ENCODE measurements around the gene ACOX3. TPM values are rescaled to one million over a fixed set of nuclear protein-coding genes. Genes with fewer than 3 reads are reported as not detected.
A peak's percentile ranks its signal among the peaks of the same experiment; 100 is the strongest.

Gene ACOX3
- total RNA-seq, 1 donor = 26.9 TPM

DNA sequence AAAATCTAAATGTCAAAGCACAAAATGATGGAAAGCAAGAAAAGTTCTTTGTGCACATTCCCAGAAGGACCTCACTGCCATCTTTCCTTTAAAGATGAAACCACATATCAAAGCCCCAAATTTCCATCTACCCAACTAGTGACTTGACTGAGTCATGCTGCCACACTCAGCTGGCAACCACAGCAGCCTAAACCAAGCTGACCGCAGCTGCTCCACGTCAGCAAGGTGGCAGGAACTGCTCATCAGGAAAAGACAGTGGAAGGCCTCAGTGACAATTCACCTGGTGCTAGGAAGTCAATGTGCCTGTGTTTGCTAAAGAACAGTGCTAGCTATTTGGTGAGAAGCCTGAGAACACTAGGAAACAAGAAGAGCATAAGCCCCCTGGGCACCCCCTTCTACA lies 26.1 kb downstream of the ACOX3 start:
- no peak for DNase-seq (ENCODE audit: low read depth)
- TF ChIP-seq, protein P1, sequence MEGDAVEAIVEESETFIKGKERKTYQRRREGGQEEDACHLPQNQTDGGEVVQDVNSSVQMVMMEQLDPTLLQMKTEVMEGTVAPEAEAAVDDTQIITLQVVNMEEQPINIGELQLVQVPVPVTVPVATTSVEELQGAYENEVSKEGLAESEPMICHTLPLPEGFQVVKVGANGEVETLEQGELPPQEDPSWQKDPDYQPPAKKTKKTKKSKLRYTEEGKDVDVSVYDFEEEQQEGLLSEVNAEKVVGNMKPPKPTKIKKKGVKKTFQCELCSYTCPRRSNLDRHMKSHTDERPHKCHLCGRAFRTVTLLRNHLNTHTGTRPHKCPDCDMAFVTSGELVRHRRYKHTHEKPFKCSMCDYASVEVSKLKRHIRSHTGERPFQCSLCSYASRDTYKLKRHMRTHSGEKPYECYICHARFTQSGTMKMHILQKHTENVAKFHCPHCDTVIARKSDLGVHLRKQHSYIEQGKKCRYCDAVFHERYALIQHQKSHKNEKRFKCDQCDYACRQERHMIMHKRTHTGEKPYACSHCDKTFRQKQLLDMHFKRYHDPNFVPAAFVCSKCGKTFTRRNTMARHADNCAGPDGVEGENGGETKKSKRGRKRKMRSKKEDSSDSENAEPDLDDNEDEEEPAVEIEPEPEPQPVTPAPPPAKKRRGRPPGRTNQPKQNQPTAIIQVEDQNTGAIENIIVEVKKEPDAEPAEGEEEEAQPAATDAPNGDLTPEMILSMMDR (IDR thresholded peaks at IDR 0.05; ENCODE audit: insufficient read depth, low read length) = no peak
- H3K4me3 ChIP-seq (ENCODE audit: low read depth, low read length) = no peak overlapping the region

DNA sequence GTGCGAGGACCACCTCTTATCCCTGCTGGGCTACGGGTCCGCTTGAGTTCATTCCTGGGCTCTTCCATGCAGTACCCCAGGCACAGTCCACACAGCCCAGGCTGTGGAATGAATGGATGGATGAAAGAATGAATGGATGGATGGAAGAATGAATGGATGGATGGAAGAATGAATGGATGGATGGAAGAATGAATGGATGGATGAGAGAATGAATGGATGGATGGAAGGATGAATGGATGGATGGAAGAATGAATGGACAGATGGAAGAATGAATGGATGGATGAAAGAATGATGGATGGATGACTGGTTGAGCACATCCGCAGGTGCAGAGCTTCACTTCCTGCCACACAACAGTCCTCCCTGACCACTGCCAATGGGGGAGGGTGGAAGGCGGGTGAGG lies 28.2 kb downstream of the ACOX3 start:
- H3K4me3 ChIP-seq (ENCODE audit: low read depth, low read length) = no peak overlapping the region
- no peak for DNase-seq (ENCODE audit: low read depth)
- TF ChIP-seq, protein P1 (IDR thresholded peaks at IDR 0.05; ENCODE audit: insufficient read depth, low read length) = no peak

DNA sequence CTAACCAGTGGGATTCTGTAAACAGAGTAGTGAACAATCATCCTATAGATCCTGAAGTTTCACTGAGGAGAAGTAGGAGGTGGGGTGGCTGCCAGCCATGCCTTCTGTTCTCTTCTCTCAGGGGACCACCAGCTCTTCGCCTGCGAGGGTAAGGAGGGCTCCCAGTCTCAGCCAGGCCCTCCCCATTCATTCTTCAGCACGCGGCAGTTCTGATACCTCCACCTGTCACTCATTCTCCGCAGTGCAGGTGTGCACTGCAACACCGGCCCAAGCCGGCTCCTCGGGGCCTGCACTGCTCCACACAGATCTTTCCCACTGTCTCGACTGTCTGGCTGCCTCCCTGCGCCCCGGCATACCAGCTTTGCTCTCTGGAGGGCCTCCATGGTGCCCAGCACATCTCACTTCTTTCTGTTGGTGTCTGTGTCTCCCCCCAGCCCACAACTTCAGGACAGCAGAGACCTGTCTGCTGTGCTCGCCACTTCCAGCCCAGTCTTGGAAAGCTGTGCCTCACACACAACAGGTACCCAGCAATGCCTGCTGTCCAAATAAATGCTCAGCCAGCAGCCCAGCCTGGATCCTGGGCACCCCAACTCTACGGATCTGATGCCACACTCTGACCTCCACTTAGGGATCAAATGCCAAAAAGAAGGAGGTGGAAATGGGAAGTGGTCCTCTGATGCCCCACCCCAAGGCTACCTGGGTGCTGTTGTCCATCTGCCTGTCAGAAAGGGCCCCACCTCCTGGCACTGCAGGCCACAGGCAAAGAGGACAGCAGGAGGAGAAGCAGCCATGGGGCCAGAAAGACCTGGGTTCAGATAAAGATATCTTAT lies 29.0 kb downstream of the ACOX3 start:
- TF ChIP-seq, protein P1 (IDR thresholded peaks at IDR 0.05; ENCODE audit: insufficient read depth, low read length) = no peak
- H3K4me3 ChIP-seq (ENCODE audit: low read depth, low read length) = no peak overlapping the region
- no peak for DNase-seq (ENCODE audit: low read depth)

DNA sequence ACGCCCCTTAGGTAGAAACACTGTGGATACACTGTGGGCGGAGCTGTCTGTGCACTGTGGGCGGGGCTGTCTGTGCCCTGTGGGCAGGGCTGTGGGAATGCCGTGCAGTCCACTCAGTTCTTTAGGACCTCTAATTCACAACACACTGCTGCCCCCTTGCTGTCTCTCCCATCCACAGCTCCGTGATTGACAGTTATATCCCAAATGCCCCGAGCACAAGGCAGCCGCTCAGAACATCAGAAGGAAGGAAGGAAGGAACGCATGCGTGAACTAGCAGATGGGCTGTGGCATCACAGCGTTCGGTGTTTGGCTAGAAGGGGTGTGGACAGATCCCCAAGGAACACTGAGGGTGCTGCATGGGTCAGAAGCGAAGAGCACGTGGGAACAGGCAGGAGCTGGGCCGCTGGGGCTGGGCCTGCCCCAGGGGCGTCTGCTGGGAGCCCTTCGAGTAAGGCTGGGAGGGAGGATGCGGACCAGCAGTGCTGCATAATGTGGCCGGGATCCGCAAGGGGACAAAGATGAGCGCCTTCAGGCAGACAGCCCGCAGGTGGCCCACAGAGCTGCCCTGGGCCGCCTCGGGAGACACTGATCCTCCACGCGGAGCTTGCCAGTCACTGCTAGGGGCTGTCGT lies 29.8 kb downstream of the ACOX3 start:
- H3K4me3 ChIP-seq (ENCODE audit: low read depth, low read length) = no peak overlapping the region
- peak; percentile 52 for DNase-seq (ENCODE audit: low read depth)
- TF ChIP-seq, protein P1 (IDR thresholded peaks at IDR 0.05; ENCODE audit: insufficient read depth, low read length) = peak; percentile 20

DNA sequence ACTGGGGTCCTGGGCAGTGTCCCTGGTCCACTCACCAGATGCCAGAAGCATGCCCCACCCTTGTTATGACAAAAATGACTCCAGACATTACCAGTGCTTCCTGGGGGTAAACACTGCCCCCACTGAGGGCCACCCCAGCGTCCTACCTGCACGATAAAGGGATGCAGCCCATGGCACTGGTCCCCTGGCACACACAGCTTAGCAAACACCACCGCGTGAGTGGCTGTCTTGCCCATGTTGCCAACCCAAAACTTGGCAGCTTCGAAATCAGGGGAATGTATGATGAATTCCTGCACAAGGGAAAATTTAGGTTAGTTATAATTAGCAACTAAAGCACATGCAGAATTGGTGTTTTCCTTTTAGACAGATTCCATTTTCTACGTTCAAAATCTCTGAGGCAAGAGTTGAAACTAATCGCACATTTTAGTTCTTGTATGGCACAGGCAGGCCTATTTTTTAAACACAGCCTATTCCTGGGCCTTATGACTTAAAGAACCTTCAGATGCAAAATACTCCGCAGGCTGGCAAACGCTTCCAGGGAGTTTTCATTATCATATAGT lies 30.4 kb downstream of the ACOX3 start:
- peak; percentile 18 for DNase-seq (ENCODE audit: low read depth)
- no peak overlapping the region for H3K4me3 ChIP-seq (ENCODE audit: low read depth, low read length)
- TF ChIP-seq, protein P1 (IDR thresholded peaks at IDR 0.05; ENCODE audit: insufficient read depth, low read length) = no peak

DNA sequence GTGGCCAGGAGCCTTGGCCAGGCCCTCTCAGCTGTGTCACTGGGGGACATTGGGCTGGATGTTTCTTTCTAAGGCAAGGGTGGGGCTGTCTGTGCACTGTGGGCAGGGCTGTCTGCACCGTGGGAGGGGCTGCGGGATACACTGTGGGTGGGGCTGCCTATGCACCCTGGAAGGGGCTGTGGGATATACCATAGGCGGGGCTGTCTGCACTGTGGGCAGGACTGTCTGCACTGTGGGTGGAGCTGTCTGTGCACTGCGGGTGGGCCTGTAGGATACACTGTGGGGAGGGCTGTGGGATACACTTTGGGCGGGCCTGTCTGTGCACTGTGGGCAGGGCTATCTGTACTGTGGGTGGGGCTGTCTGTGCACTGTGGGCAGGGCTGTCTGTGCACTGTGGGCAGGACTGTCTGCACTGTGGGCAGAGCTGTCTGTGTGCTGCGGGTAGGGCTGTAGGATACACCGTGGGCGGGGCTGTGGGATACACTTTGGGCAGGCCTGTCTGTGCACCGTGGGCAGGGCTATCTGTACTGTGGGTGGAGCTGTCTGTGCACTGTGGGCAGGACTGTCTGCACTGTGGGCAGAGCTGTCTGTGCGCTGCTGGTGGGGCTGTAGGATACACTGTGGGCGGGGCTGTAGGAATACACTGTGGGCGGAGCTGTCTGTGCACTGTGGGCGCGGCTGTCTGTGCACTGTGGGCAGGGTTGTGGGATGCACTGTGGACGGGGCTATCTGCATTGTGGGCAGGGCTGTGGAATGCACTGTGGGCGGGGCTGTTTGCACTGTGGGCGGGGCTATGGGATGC lies 31.1 kb downstream of the ACOX3 start:
- no peak overlapping the region for H3K4me3 ChIP-seq (ENCODE audit: low read depth, low read length)
- TF ChIP-seq, protein P1 (IDR thresholded peaks at IDR 0.05; ENCODE audit: insufficient read depth, low read length) = no peak
- peak; percentile 70 for DNase-seq (ENCODE audit: low read depth)
